ENCODE data around the gene CDH13.

The CDH13 gene

DNA sequence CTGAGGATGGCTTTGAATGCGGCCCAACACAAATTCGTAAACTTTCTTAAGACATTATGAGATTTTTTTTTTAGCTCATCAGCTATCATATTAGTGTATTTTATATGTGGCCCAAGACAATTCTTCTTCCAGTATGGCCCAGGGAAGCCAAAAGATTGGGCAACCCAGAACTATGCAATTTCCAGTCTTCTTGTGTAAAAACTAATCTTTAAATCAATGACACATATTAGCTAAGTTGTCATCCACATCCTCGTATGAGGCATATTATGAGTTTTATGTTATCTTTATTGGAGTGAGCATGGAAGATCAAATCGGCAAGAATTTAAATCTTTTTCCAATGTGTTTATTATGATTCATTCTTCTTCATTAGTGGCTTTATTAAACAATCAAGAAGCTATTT, 982.4 kb downstream of the CDH13 start:
- no peak for TF ChIP-seq ZNF792 (tag by site-specific recombination; IDR thresholded peaks at IDR 0.05)
- no peak for TF ChIP-seq ZNF366 (tag by site-specific recombination; conservative IDR thresholded peaks at IDR 0.05)
- no peak for TF ChIP-seq ZNF214 (tag by site-specific recombination; IDR thresholded peaks at IDR 0.05; ENCODE audit: borderline replicate concordance)
- no peak for TF ChIP-seq GLIS1 (tag by site-specific recombination; IDR thresholded peaks at IDR 0.05)
- no peak for TF ChIP-seq ZNF621 (tag by site-specific recombination; IDR thresholded peaks at IDR 0.05)
- CTCF ChIA-PET: no interaction called here

DNA sequence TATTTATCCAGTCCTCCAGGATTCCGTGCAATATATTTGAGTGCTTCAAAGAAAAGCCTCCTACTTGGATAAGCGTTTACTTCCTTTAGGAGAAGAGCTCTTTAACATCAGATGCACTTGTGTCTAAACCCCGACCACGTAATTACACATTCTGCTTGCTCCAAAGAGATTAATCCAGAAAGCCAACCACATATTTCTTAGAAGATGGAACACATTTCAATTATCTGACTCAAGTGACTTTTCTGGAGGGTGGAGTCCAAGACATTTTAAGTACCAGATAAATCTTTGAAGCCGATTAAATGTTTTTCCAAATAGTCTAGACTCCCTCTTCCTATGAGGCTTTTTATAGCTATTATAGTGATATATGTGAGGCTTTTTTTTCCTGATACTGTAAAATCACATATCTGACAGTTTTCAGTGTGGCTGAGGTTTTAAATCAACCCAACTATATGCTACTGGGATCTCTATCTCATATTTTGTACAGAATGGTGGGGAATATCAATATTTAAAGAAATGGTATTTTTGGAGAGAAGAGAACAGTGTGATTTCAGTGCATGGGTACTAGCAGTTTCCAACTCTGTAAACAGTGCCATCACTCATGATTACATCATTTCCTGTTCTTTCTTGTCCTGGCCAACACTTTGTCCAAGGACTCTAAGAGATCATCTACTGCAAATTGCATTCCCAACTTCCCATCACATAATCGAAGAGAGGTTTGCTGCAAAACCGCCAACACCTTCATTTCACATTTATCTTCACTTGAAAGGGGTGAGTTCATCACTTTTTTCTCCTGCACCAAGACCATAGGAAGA, 988.6 kb downstream of the CDH13 start:
- Histone ChIP-seq H3K36me3 (ENCODE audit: control insufficient read depth in 2 of 2, insufficient read depth in 1 of 2, low read length in 2 of 2) (no peaks in the 10 kb centered on the region), H3K27ac (ENCODE audit: extremely low read depth, low read depth, low read length) (no peak overlapping the region), H3K4me3 (ENCODE audit: low read depth, low read length) (no peak overlapping the region), H3K9me3 (ENCODE audit: control insufficient read depth, insufficient read depth, low read depth, low read length) (no peaks in the 10 kb centered on the region), H3K4me1 (ENCODE audit: control insufficient read depth, insufficient read depth, low read length) (peaks cover 3% of the 10 kb centered on the region; the same call in 1 of the 2 replicates)
- TF ChIP-seq, protein P1, sequence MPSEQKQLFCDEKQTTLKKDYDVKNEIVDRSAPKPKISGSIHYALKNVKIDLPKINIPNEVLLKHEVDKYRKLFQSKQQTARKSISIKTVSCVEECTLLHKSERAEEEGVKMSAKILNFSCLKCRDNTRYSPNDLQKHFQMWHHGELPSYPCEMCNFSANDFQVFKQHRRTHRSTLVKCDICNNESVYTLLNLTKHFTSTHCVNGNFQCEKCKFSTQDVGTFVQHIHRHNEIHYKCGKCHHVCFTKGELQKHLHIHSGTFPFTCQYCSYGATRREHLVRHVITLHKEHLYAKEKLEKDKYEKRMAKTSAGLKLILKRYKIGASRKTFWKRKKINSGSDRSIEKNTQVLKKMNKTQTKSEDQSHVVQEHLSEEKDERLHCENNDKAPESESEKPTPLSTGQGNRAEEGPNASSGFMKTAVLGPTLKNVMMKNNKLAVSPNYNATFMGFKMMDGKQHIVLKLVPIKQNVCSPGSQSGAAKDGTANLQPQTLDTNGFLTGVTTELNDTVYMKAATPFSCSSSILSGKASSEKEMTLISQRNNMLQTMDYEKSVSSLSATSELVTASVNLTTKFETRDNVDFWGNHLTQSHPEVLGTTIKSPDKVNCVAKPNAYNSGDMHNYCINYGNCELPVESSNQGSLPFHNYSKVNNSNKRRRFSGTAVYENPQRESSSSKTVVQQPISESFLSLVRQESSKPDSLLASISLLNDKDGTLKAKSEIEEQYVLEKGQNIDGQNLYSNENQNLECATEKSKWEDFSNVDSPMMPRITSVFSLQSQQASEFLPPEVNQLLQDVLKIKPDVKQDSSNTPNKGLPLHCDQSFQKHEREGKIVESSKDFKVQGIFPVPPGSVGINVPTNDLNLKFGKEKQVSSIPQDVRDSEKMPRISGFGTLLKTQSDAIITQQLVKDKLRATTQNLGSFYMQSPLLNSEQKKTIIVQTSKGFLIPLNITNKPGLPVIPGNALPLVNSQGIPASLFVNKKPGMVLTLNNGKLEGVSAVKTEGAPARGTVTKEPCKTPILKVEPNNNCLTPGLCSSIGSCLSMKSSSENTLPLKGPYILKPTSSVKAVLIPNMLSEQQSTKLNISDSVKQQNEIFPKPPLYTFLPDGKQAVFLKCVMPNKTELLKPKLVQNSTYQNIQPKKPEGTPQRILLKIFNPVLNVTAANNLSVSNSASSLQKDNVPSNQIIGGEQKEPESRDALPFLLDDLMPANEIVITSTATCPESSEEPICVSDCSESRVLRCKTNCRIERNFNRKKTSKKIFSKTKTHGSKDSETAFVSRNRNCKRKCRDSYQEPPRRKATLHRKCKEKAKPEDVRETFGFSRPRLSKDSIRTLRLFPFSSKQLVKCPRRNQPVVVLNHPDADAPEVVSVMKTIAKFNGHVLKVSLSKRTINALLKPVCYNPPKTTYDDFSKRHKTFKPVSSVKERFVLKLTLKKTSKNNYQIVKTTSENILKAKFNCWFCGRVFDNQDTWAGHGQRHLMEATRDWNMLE (tag by site-specific recombination; conservative IDR thresholded peaks at IDR 0.05; ENCODE audit: low read depth): no peak
- 0 out of 2 replicates have a peak, but pooled peaks have one; percentile 10 for TF ChIP-seq ZBTB21 (tag by site-specific recombination; IDR thresholded peaks at IDR 0.05)
- POLR2A ChIA-PET: no interaction called here
- CTCF ChIA-PET: no interaction called here

More for the DNA sequence above, 982.4 kb downstream of the CDH13 start:
- Histone ChIP-seq H3K36me3 (ENCODE audit: control insufficient read depth in 2 of 2, insufficient read depth in 1 of 2, low read length in 2 of 2) (no peaks in the 10 kb centered on the region), H3K27ac (ENCODE audit: extremely low read depth, low read depth, low read length) (no peak overlapping the region), H3K9me3 (ENCODE audit: control insufficient read depth, insufficient read depth, low read depth, low read length) (no peaks in the 10 kb centered on the region), H3K4me3 (ENCODE audit: low read depth, low read length) (no peak overlapping the region), H3K4me1 (ENCODE audit: control insufficient read depth, insufficient read depth, low read length) (no peaks in the 10 kb centered on the region)
- POLR2A ChIA-PET: no interaction called here

DNA sequence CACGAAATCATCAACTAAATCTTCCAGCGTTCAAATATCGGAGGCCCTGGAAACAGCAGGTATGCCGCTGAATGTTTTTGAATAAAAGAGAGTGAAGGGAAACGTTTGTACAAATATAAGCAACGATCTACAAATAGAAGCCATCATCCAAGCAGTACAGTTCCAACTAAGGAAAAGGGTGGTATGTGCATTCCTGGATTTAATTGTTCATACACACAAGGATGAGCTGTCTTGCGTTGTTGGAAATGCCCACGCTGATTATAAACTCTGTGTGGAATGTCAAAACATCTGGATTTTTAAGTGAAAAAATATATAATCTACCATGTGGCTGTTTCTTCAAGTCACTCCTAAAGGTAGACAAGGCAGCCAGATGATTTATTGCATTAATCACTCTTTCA, 989.2 kb downstream of the CDH13 start:
- no peaks in the 10 kb centered on the region for H3K36me3 ChIP-seq (ENCODE audit: control insufficient read depth in 2 of 2, insufficient read depth in 1 of 2, low read length in 2 of 2)
- ChIA-PET POLR2A (no interaction called here), CTCF (no interaction called here)
- H3K9me3 ChIP-seq (ENCODE audit: control insufficient read depth, insufficient read depth, low read depth, low read length): no peaks in the 10 kb centered on the region
- H3K4me1 ChIP-seq (ENCODE audit: control insufficient read depth, insufficient read depth, low read length): peaks cover 3% of the 10 kb centered on the region; the same call in 1 of the 2 replicates
- H3K27ac ChIP-seq (ENCODE audit: extremely low read depth, low read depth, low read length): no peak overlapping the region
- H3K4me3 ChIP-seq (ENCODE audit: low read depth, low read length): no peak overlapping the region
- TF ChIP-seq ZIC2 (tag by site-specific recombination; IDR thresholded peaks at IDR 0.05): no peak
- TF ChIP-seq, protein P2, sequence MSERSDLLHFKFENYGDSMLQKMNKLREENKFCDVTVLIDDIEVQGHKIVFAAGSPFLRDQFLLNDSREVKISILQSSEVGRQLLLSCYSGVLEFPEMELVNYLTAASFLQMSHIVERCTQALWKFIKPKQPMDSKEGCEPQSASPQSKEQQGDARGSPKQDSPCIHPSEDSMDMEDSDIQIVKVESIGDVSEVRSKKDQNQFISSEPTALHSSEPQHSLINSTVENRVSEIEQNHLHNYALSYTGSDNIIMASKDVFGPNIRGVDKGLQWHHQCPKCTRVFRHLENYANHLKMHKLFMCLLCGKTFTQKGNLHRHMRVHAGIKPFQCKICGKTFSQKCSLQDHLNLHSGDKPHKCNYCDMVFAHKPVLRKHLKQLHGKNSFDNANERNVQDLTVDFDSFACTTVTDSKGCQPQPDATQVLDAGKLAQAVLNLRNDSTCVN (tag by site-specific recombination; optimal IDR thresholded peaks at IDR 0.05): no peak
- TF ChIP-seq ZNF558 (tag by site-specific recombination; IDR thresholded peaks at IDR 0.05): no peak
- no peak for TF ChIP-seq ZNF843 (tag by site-specific recombination; IDR thresholded peaks at IDR 0.05)
- TF ChIP-seq ZBTB48 (tag by site-specific recombination; IDR thresholded peaks at IDR 0.05): no peak
- no peak for TF ChIP-seq ZNF221 (tag by site-specific recombination; IDR thresholded peaks at IDR 0.05; ENCODE audit: borderline replicate concordance)
- no peak for TF ChIP-seq ZNF292 (tag by site-specific recombination; IDR thresholded peaks at IDR 0.05; ENCODE audit: borderline replicate concordance, low read depth)
- TF ChIP-seq ZNF23 (tag by site-specific recombination; IDR thresholded peaks at IDR 0.05; ENCODE audit: borderline replicate concordance): no peak
- TF ChIP-seq, protein P3, sequence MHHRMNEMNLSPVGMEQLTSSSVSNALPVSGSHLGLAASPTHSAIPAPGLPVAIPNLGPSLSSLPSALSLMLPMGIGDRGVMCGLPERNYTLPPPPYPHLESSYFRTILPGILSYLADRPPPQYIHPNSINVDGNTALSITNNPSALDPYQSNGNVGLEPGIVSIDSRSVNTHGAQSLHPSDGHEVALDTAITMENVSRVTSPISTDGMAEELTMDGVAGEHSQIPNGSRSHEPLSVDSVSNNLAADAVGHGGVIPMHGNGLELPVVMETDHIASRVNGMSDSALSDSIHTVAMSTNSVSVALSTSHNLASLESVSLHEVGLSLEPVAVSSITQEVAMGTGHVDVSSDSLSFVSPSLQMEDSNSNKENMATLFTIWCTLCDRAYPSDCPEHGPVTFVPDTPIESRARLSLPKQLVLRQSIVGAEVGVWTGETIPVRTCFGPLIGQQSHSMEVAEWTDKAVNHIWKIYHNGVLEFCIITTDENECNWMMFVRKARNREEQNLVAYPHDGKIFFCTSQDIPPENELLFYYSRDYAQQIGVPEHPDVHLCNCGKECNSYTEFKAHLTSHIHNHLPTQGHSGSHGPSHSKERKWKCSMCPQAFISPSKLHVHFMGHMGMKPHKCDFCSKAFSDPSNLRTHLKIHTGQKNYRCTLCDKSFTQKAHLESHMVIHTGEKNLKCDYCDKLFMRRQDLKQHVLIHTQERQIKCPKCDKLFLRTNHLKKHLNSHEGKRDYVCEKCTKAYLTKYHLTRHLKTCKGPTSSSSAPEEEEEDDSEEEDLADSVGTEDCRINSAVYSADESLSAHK (tag by site-specific recombination; IDR thresholded peaks at IDR 0.05): no peak
- TF ChIP-seq, protein P4, sequence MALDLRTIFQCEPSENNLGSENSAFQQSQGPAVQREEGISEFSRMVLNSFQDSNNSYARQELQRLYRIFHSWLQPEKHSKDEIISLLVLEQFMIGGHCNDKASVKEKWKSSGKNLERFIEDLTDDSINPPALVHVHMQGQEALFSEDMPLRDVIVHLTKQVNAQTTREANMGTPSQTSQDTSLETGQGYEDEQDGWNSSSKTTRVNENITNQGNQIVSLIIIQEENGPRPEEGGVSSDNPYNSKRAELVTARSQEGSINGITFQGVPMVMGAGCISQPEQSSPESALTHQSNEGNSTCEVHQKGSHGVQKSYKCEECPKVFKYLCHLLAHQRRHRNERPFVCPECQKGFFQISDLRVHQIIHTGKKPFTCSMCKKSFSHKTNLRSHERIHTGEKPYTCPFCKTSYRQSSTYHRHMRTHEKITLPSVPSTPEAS (tag by site-specific recombination; IDR thresholded peaks at IDR 0.05): no peak
- no peak for TF ChIP-seq ZNF114 (tag by site-specific recombination; IDR thresholded peaks at IDR 0.05)
- no peak for TF ChIP-seq ZFP69B (tag by site-specific recombination; IDR thresholded peaks at IDR 0.05)
- TF ChIP-seq ZNF610 (tag by site-specific recombination; IDR thresholded peaks at IDR 0.05; ENCODE audit: borderline replicate concordance): no peak
- no peak for TF ChIP-seq ZNF2 (tag by site-specific recombination; IDR thresholded peaks at IDR 0.05)

Data from HEK293 (cell line).